Nucleus accumbens (tissue), 56 donors: ENCODE data around the gene NISCH.
A peak's percentile ranks its signal among the peaks of the same experiment; 100 is the strongest.

ENCODE experiments used
- DNase-seq, 56 donors: peaks; one replicate each; lab custom pipeline; 2025; lab: John Stamatoyannopoulos, UW

NISCH gene

DNA sequence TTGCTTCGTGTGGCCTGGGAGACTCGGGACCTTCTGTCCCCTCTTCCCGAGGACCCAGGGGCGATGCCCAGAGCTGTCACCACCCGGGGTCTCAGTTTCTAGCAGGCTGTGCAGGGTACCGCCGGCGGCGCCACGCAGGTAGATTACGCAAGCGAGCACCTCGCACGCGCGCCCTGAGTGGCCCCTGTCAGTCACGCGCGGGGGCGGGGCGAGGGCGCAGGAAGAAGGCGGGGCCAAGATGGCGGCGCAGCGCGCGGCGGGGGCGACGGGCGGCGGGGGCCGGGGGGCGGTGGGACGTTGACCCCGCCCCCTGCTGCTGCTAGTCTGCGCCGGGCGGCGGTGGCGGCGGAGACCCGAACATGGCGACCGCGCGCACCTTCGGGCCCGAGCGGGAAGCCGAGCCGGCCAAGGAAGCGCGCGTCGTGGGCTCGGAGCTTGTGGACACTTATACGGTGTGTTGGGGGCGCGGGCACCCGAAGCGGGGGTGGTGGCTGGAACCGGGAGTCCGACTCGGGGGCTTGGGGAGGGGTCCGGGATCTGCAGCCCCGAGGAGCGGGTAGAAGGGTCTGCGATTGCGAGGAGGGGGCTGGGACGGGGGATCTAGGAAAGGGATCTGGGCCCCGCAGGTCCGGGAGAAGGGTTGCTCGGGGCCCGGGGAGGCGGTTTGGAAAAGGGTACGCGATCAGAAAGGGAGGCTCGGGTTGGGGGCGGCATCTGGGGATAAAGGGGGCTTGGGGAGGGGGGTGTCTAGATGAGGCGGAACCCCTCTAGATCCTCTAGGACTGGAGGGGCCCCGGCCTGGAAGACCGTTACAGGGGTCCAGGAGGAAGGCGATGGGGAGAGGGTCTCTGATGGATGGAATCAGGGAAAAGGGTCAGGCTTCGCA, at the start of gene NISCH:
Gene NISCH, plus strand, starts transcription at position 322 of the 886 bp plus-strand sequence. Its CDS starts 38 bp downstream, at position 360.
- DNase-seq = peak in 54 of 56 donors; percentile 41 to 92 (median 74)

DNA sequence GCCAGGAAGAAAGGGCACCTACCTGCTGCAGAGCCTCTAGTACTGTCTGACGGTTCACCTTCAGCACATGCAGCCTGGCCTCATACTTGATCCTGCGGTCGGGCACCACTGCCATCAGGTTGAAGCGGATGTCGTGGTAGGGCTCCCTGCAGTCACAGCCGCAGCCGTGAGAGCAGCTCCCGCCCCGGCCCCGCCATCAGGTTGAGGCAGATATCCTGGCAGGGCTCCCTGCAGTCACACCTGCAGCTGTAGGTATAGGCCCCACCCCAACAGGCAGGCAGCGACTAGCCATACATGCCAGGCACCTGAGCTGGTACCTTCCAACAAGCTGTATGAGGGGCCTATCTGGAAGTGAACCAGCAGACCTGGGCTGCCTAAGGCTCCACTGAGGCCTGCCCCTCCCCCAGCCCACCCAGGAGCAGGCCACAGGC, 49.2 kb upstream of the NISCH start:
- DNase-seq = no peak

DNA sequence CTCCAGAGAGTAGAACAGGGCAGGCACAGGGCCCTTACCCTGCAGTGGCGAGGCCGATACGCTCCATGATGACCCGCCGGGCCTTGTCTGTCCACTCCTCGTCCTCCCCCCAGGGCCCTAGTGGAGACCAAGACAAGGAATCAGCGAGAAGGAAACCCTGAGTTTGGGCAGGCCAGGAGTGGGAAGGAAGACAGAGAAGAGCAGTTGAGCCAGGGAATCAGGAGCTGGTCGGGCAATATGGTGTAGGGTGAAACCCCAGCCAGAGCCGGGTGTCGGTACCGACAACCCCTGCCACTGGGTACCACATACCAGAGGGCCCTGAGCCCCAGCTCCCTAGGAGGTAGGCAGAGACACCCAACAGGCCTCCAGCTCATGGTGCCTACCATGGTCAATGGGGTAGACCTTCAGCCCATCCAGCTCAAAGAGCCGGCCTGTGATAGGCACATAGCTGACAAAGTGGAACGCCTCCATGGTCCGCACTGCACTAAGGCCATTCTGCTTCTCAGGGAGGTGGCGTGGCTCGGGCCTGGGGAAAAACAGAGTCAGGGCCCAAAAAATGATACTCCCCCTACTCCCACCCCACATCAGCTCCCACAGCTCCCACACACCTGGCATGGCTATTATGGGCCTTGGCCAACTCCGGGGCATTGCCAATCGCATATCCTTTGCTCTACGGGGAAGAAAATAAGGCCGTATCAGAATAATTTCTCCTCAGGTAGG, 48.5 kb upstream of the NISCH start:
- no peak for DNase-seq

DNA sequence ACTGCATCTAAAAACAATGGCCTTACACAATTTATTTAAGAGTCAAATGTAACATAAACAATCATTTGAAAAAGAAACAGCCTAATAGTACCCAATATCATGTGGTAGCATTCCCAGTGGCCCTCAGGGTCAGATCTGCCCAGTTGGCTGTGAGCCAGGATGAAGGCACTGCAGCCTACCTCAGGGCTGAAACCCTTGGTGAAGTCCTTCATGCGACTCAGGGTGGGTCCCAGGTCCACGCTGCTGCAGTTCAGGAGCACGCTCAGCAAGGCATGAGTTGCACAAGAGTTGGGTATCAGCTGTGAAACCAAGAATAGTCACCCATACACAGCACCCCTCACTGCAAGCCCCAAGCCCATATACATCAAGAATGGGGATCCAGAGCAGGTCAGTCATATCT, 47.6 kb upstream of the NISCH start:
- DNase-seq = no peak

DNA sequence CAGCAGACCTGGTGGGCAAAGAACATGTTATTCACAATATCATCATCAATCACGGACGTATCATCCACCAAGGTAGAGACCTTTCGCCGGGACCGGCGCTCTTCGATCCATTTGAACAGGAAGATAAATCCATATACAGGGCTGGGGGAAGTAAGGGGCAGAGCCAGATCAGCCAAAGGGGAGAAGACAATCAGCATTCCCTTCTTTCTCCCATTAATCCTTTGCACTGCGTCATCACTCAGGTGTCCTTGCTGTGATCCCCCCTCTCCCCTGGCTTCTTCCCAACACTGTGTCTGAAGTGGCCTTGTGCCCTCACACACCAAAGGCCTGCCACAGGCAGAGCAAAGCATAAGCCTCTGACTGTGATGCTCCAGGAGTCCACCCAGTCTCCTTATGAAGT, 46.9 kb upstream of the NISCH start:
- no peak for DNase-seq

DNA sequence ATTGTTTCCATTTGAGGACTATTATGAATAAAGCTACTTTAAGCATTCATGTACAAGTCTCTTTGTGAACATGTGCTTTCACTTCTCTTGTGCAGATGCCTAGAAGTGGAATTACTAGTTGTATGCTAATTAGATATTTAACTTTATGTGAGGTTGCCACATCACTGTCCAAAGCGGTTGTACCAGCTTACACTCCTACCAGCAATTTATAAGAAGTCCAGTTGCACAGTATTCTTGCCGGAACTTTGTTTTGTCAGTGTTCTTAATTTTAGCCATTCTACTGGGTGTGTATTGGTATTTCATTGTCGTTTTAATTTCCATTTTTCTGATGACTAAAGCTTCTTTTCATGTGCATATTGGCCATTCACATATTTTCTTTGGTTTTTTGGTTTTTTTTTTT, 39.6 kb upstream of the NISCH start:
- no peak for DNase-seq

DNA sequence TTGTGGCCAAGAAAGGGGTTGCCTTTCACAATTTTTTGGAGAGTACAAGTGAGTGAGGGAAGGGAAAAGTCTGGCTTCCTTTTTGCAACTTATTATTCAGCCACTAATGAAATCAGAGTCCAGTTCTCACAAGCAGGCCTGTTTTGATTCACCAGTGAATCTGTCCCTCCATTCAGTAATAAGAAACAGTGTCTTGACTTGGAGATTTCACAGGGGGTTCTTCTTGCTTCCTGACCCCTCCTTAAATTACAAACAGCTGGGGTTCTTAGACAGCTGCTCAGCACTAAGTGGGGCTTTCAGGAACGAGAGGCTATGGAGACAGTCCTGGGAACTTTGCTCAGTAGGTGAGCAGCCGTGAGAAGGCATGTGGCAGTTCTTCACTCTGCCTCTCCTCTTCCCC, 35.0 kb upstream of the NISCH start:
- no peak for DNase-seq

DNA sequence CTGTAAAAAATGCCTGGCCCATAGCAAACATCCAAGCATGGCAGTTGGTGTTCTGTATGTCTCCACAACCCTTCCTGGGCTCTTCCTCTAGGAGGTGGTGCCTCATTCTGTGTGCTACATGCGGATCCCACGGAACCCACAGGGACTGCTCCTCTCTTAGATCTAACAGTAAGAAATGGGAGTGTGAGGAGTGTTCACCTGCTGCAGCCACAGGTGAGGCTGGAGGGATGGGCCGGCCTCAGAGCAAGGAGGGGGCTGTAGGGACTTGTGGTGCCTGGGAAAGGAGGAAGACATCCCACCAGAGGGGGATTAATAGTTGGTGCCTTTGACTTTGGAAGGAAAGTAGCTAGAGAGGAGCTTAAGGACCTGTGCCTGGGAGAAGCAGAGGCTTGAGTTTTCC, 32.7 kb upstream of the NISCH start:
- no peak for DNase-seq

DNA sequence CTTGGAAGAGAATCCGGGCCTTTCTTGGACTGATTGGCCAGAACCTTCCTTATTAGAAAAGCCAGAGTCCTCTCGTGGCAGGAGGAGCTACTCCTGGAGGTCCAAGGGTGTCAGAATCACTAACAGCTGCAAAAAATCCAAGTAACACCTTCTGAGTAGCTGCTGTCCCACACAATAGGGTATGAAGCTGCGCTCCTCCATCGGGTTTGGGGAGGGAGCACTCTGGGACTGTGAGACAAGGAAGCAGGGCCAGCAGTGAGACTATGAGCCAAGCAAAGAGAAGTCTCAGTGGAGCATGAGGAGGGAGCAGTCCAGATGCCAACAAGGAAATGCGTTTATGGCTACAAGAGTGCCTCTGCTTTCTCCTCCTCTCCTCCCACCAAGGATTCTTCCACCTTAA, 32.2 kb upstream of the NISCH start:
- DNase-seq = no peak

DNA sequence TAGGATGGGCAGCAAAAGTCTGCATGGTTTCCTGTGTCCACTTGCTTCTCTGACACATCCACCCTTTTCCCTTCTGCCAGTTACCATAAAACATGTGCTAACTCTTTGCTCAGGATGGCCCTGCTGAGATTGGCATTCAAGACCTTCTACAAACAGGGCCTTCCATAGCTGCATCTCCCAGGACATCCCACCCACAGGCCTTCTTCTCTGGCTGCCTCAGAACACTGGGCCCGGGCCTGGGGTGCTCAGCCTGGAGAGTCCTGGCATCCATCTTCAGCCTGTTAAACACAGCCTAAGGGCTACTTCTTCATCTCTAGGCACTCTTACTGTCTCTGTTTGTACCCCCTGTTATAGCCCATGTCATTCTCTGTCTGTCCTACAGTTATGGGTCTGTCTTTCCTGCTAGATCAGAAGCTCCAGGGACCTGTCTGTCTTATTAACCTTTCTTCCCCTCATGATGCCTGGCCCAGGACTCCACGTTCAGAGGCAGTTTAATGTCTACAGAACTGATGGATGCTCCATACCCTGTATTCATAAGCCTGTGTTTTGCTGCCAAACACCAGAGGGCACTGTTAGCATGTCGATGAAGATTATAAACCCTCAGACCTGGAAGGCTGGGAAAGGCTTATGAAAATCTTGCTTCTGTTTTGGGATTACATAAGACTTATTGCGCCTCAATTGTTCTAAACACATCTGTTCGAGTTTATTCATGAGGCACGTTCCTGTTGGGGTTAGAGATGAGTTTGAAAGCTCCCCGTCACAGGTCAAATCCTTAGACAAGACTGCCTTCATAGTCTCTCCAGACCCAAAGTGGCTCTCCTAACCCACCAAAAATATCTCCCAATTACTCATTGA, 27.0 kb upstream of the NISCH start:
- DNase-seq = peak in 41 of 56 donors; percentile 11 to 86 (median 48)

DNA sequence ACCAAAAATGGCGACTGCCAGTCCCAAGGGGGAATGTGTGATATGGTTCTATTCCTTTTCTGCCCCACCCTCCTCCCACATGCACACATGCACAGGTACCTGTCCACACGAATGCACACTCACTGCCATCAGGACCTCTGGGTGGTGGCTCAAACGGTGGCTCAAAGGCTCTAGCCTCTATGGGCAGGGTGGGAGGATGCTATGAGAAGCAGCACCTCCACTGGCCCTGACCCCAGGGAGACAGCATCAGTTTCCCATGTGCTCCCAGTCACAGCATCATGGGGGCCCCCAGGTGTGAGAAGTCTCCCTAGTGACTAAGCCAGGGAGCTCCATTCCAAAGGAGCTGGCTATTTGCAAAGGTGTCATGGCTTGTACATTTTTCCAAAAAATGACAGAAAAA, 26.4 kb upstream of the NISCH start:
- DNase-seq = peak in 1 of 56 donors; percentile 50

DNA sequence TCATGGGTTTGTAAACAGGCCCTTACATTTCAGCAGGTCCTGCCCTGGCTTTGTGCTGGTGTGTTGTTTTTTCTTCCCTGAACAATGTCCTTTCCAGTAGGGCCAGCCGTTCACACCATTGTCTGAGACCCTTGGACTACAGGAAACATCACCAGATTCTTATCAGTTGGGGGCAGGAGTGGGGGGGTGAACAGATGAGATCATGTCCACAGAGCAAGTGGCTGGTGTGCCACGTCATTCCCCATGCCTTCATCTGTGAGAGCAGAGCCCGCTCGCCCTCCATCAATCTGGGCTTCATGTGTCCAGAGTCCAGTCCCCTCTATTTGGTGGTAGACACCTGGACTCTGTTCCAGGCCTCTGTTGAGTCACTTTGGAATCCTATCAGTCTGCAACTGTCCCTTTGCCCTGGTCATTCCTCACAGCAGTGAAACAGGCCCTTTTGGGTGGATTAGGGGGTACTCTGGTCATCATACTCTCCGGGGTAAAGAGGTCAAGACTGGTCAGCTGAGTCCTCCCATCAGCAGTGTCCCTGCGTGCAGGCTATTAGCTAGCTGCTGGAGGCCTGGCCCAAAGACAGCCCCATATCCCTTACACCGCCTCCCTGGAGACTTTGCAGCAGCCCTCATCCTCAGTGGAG, 25.5 kb upstream of the NISCH start:
- peak in 2 of 56 donors; percentile 28 to 56 for DNase-seq

DNA sequence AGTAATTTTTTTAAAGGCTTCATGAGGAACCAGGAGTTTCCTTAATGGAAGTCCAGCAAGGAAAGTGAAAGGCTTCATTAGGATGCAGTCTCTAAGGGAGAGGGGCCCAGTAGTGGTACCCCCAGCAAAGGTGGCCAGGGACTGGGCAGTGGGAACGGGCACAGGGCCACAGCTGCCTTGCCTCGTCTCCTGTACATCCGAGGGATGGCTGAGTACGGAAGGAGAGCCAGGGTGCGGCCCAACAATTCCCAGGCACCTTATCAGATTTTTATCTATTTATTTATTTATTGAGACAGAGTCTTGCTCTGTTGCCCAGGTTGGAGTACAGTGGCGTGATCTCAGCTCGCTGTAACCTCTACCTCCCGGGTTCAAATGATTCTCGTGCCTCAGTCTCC, 25.0 kb upstream of the NISCH start:
- no peak for DNase-seq

DNA sequence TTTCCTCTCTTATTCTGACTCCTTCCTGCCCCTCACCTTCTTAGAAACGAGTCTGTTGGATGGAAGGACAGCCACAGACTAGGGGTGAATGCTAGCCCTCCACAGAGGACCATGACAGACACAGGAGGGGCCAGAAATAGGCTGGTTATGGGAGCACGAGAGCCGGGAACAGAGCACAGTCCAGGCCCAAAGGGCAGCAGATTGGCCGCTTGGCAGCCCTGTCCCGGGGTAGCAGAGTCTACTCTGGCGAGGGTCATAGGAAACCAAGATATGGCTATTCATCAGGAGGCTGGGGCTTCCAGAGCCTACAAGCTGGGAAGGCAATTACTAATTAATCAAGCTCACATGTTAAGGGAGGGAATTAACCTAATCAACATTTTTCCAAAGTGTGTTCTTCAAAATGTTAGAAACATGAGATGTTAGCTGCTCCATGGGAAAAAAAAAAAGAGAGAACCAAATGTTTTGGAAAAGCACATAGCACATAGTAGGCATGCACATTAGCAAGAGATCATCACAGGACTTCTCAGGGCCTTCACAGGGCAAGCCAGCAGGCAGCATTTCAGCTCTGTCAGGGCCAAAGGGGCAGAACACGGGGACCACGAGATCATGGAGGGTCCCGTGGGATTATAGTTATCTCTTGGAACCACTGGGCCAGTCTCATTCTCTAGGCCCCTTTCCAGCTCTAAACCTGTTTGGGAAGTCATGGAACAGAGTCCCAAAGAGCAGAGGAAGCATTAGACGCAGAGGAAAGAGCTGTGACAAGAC, 23.8 kb upstream of the NISCH start:
- no peak for DNase-seq

DNA sequence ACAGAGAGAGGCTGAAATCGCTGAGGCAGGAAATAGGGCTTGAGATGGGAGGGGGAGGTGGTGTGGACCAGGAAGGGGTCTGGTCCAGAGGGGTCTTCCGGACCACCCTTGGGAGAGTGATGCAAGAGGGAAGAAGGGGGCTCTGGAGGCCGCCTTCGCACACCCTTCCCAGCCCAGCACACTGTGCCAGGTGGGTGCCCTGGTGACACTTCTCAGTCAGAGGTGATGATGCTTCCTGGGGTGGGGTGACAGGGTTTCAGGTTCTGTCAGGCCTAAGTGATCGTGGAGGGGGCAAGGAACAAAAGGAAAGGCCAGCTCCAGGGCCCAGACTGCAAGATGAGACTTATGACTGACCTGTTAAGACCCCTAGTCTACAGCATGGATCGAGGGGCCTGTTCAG, 23.2 kb upstream of the NISCH start:
- no peak for DNase-seq

DNA sequence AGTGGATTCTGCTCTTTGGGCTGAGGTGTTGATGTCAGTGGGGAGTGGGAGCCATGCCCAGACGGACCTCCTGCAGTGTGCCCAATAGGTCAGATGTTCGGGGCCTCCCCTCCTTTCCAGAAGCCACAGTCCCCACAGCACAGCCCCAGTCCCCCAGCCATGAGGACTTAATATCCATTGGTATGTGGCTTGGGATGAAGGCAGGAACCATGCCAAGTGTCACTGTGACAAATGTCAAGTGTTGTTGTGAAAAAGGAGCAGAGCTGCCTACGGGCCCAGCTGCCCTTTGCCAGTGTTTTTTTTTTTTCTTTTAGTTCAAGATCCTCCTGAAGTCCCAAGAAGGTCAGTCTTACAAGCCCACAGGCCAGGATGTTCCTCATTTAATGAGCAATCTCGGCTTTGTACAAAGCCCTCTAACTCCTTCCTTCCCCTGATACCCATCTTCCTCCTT, 22.7 kb upstream of the NISCH start:
- DNase-seq = no peak

DNA sequence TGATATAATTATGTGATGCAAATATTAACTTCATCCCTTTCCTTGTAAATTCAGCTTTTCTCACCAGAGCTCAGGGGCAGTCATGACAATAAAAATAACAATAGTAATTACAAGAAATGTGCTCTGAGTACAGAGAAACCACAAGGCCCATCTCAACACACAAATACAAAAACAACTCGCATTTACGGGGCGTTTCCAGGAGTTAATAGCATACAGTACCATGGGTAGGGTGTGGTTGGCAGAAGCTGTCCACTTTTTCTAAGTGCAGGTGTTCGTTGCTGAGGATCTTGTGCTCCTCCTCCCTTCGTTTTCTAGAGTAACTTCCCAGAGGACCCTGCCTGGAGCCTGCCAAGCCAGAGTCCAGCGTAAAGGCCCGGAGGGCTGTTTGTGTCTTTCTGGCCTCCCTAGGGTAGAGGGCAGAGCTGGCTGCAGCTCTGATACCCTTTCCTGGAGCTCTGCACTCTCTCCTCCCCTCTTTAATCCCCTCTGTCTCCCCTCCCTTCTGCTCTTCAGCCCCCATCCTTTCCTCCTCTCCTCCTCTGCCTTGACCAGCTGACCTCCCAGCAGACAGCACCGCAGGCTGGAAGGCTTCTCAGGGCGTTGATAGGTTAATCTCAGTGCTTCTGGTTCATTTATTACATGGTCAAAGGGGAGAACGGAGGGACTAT, 21.9 kb upstream of the NISCH start:
- DNase-seq = no peak

DNA sequence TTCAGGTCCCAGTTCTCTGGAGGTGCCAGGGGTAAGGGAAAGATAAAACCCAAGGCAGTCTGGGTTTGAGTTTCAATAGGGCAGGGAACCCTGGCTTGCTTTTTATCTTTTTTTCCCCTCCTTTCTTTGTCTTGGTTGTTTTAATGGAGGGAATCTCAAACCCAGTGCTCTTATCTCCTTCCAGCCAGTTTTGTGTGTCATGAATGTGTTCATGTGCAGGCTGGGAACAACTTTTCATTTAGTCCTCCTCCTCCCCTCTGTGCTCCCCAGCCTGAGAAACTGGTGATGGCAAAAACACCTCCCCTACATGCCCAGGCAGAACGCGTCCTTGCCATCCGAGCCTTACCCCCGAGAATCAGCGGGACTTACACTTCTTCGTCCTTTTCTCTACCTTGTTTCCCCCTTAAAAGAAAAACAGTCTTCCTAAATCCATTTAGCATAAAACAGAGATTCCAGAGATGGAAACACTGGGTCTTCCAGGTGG, 21.4 kb upstream of the NISCH start:
- no peak for DNase-seq
